Measurements from ENCODE around the gene TOR2A.
"Not testable (repeated sequence)": the region's sequence is repeated elsewhere in the genome, so short reads cannot be mapped to it uniquely, and the experiment has no call there.

Gene TOR2A

DNA sequence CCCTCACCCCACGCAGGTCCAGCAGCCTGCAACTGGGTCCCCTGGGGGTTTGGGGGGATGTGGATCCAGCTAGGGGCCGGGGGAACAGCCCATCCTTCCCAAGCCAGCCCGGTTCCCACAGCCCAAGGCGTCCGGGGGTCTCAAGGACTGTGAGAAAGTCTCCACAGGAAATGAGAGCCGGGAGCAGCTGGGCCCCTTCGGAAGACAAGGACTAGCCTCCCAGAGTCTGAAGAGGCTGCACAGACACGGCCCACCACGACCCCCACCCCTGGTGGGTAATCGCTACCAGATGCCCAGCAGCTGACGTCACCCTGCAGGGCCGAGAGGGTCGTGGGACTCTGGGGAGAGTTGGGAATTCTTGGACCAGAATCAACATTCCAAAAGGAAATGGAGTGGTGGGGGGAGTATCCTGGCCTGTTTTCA is 32.8 kb upstream of the TOR2A start:
- DNase-seq: no peak

DNA sequence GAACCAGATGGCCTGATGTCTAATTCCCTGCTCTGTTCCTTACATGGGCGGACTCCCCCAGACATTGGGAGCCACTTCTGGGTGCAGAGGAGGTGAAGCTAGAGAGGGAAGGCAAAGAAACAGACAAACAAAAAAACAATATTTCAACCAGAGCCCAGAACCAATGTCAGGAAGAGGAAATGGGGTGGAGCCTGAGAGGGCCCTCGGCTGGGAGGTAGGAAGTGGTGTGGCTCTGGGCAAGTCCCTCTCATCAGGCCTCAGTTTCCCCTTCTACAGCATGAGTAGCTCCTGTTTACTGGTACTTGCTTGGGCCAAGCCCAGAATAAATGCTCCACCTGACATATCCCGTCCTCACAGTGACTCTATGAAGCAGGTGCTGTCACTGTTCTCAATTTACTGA is 32.3 kb upstream of the TOR2A start:
- no peak for DNase-seq

DNA sequence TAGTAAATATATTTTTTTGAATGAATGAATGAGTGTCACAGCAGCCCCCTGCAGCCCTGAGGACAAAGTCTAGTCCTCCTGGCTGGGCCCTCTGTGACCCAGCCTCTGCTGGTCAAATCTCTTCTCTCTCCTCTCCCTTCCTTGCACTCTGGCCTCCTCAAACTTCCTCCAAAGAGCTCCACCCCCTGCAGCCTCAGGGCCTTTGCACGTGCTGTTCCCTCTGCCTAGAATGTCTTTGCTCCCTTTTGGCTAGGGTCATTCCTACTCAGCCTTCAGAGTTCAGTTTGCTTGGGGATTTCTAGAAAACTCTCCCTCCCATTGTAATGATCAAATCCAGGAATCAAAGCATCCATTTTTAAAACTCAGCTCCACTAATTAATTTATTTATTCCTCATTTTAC is 30.3 kb upstream of the TOR2A start:
- DNase-seq: no peak

DNA sequence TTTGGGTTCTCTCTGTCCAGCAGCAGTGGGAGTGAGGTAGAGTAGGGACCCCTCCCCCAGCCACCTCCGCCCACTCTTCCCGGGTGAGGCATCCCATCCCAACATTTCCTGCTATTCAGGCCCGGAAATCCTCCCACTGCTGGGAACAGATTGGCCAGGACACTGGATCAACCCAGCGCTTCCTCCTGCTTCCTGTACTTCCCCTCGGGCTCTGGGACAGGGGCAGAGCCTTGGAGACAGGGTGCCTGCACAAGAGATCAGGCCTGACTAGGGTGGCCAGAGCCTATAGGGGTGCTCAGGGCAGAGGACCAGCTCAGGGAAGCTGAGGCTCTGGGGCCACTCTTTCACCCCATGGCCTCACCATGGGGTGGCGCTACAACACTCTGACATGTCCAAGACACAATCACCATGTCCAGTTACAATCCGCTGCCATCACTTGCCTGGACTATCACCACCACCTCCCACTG is 28.9 kb upstream of the TOR2A start:
- DNase-seq: peak; percentile 70

DNA sequence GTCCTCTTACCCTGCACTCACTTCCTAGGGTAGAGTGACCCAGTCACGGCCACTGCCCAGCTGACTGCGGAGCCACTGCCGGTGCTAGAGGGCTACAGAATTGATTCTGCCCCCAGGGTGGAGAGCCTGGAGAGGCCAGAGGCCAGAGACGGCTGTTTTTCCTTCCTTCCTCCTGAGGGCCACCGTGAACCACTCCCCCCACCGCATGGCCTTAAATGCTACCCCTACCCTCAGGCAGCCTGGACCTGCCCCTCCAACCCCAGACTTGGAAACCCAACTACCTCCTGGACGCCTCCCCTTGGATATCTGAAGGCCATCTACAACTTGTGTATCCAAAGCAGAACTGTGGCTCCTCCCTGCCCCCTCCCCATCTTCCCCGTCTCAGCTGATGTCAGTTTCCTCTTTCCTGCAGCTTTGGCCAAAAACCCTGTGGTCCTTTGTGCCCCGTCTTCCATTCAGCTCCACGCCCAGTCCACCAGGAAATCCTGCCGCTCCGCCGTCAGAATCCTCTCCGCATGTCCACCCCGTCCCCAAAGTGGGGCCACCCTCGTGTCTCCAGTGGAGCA is 27.1 kb upstream of the TOR2A start:
- DNase-seq: peak; percentile 34

DNA sequence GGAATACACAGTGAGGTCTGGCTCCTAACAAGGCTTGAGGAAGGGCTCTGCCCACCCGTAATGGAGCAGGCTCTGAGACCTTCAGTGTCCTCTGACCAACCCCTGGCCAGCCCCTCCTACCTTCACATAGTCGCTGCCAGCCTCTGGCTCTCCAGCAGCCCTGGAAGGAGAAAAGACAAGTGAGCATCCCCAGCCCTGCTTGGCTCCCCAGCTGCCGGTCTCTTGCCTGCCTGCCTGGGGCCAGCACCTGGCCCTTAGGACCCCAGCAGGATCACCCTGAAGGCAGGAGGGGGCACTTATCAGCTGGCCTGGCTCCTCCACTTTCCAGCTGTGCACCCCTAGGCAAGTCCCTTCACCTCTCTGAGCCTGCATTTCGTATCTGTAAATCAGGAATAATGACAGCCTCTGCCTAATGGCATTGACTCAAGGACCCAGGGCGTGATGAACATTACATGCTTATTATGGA is 26.4 kb upstream of the TOR2A start:
- no peak for DNase-seq

DNA sequence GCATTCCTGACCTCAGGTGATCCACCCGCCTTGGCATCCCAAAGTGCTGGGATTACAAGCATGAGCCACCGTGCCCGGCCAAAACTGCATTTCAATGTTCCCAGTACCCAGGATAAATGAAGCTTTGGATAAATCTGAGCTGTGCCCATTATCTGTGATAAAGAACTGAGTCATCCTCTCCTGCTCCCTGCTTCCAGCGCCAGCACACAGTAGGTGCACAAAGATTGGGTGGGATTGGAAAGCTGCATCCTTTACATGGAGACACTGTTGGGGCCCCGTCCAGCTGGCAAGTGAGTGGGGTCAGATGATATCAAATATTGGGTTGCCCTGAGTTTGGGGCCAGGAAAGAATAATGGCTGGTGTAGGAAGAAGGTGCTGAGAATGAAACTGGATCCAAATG is 26.0 kb upstream of the TOR2A start:
- DNase-seq: no peak

DNA sequence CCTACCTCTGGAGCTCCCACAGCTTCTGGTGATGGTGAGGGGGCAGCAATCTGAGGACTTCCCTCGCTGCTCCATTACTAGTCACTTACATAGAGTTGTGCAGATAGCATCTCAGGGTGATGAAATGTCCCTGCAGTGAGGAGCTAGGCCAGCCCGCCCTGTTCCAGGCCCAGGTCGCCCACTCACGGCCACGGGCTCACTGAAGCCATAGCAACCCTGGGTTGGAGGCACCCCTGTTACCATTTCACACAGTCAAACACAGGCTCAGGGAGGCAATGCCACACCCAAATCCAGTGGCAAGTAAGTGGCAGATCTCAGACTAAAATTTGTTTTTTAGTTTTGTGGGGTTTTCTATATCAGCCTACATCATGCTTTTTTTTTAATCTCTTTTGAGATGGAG is 23.7 kb upstream of the TOR2A start:
- DNase-seq: peak; percentile 63

DNA sequence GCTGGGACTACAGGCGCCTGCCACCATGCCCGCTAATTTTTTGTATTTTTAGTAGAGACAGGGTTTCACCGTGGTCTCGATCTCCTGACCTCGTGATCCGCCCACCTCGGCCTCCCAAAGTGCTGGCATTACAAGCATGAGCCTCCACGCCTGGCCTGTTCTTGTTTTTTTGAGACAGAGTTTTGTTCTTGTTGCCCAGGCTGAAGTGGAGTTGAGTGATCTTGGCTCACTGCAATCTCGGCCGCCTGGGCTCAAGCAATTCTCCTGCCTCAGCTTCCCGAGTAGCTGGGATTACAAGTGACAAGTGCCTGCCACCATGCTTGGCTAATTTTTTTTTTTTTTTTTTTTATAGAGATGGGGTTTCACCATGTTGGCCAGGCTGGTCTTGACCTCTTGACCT is 21.7 kb upstream of the TOR2A start:
- DNase-seq: not testable (repeated sequence)

DNA sequence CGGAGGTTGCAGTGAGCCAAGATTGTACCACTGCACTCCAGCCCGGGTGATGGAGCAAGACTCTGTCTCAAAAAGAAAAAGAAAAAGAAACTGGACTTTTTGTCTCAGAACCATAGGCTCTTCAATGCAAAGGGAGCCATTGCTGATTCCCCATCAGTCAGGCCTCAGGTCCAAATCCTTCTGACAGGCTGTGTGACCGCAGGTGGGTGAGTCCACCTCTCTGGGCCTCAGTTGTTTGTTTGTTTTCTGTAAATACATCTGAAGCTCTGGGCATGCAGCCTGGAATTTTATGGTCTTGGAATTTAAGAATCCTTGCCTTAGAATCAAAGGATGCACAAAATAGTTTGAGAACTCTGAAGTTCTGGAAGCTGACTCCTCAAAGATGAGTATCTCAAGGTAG is 21.1 kb upstream of the TOR2A start:
- no peak for DNase-seq

DNA sequence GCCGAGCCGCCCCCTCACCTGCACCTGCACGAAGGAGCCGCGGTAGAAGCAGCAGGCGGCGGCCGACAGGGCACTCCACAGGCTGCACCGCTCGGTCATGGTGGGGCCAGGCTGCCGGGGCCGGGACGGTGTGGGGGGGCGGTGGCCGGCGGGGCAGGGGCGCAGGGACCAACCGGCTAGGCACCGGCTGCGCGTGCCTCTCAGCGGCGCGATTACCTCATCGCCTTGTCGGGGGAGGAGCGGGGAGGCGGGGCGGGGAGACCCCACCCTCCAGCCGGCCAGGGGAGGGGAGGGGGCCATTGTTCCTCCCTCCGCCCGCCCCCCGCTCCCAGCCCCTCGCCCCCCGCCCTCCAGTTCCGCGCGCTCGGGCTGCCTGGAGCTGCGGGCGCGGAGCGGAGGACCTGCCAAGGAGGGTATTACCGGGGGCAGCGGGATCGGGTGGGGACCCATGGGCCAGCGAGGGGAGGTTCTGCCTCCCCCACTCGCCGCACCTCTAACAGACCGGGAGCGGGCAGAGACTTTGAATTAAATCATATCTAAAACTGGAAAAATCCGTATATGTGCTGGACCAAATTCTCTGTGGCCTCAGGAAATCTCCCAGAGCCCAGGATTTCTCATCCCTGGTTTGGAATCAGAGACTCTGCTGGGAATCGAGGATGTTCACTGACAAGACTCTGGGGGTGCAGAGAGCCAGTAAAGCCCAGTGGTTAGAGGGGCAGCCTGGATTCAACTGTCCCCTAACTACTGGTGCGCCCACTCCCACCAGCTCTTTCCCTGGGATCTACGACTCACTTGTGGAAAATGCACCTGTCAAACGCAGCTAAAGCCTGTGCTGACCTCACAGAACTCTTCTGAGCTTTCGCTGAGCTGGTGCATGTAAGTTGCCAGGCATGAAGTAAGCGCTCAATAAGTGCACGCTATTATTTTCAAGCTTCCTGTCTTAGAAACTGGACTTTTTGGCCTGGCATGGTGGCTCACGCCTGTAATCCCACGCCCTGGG is 20.3 kb upstream of the TOR2A start:
- no peak for DNase-seq

DNA sequence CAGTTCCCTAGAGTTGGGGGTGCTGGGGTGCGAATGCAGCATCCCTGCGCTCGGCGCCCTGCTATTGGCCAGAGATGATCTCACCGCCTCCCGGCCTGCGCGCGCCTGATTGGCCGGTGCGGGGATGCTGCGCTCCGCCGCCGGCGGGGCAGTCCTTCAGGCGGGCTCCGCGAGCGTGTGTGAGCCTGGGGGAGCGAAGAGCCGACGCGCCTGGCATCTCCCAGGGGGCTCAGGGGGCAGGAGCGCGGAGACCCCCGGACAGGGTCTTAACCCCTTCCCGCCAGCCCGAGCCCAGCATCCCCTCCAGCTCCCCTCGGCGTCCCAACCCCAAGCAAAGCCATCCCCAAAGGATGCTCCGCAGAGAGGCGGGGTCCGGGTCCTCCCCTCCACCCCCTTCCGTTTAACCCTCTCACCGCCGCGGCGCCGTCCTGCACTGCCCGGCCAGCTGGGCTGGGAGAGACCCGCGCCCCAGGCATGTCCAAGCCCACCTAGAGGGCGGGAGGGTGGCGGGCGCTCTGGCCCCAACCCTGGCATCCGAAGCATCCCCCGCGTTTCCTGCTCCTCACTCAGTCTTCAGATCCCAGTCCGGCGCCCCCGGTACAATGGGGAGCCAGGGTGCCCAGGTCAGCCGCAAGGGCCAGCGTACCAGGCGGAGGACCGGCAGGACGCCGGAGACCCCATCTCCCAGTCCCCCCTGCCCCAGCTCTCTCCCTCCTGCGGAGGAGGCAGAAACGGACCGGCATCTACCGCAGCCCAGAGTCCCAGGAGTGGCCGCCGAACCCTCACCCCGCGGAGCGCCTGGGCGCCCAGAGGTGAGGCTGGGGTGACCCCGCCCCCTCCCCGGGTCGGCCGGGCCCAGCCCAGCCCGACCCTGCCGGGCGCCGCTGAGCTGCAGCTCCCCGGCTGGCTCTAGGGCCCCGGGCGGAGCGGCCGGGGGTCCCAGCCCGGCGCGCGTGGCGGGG is 19.3 kb upstream of the TOR2A start:
- no peak for DNase-seq

DNA sequence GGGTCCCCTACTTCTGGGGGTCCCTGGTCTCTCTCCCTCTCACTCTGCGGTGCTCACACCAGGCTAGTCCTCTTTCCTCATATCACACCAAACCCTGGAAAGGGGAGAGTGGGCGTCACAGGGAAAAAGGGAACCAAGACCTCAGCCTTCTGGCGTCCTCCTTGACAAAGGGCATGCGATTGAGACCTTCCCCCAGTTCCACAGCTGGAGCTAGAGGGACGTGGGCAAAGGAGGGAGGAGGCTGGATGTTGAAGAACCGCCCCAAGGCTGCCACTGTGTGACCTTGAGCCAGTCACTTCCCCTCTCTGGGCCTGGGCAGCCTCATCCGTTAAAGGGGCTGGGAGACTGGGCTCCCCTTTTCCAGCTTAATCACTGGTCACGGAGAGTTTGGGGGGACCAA is 18.5 kb upstream of the TOR2A start:
- DNase-seq: no peak

DNA sequence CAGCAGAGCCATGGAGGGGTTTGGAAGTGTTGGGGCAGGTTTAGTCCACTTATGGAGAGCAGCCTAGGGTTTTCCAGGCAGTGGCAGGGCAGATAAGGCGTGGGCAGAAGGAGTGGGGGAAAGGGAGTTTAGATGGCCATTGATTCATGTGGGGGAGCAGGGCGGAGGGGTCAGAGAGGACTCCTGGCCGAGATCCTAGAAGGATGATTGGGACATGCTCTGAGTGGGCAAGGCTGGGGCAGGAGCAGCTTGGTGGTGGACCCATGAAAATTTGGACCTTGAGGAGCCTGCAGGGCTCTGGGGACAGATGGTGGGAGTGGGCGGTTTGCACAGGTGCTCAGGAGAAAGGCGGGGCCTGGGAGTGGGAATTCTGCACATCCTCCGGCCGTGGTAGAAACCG is 18.1 kb upstream of the TOR2A start:
- no peak for DNase-seq

DNA sequence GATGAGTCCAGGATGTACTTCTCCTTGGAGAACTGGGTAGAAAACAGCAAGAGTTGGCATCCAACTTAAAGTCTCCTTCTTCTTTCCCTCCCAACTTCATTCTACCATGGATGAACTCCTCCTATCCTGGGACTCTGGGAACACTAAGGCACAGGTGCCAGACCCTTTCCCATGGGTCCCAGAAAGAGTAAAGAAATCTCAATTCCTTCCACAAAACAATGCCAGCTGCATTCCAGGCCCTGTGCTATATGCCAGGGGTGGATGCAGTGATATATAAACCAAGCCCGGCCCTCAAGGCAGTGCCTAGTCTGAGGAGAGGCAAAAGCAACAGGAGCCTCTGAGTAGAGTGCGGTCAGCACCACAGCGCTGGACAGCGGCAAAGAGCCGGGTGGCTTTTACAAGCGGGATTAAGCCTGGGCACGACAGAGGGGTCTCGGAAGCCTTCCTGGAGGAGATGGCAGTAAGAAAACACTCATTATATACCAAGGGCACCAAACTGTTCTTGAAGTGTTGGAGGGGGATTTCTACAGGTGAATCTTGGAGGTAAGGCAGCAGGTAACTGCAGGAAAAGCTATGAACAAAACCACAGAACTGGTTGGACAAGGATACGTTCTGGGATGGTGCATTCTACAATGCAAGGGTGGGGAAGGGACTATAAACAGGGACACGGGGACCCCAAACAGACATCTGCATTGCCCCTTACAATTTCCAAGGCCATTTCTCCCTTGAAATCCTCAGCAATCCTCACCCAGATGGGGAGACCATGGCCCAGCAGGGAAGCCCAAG is 16.4 kb upstream of the TOR2A start:
- peak; percentile 49 for DNase-seq

DNA sequence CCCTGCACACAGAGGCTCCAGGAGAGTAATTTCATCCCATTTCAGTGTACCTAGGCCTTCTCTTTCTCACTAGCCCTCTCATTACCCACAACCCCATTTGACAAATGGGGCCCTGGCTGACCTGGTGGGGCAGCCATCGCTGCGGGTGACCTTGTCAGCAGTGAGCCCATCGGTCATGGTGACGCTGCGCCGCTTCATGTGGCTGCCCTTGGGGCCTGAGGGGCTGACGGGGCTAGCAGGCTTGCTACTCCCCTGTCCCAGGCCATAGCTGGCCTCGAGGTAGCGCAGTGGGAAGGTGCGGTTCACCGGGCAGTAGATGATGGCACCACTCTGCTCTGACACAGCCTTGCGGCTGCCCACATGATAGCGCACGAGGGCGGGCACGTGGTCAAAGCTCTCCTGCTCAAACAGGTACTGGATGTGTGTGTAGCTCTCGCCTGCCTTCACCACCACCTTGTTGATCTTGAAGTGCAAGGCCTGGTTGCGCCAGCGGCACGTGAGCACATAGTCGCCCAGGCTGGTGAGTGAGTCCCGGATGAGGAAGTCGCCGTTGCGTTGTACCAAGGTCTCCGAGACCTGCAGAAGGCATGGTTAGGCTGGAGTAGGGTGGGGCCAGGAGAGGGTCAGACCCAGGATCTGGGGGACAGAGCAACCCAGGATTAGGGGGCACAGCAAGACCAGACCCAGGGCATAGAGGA is 14.1 kb upstream of the TOR2A start:
- no peak for DNase-seq

DNA sequence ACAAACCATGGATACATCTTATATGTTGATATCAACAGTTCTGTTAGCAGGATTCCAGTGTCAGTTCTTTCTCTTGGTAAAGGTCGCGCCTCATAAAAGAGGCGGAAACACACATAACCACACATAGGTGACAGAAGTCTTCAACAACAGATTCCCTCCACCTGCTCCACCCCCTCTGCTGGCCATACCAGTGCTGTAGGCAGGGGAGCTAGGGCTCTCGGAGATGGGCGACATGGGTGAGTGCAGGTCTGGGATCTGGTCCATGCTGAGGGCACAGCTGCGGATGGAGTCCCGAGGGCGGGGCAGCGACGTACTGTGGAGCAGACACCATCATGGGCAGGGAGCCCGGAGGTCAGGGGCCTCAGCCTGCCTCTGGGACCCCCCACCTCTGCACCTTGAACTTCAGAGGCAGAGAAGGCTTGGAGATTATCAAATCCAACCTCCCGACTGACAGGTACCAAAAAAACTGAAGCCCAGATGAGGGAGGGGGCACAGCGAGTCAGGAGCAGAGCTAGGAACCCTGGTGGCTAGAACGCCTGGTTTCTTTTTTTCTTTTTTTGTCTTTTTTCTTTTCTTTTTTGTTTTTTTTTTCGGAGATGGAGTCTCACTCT is 12.0 kb upstream of the TOR2A start:
- no peak for DNase-seq

DNA sequence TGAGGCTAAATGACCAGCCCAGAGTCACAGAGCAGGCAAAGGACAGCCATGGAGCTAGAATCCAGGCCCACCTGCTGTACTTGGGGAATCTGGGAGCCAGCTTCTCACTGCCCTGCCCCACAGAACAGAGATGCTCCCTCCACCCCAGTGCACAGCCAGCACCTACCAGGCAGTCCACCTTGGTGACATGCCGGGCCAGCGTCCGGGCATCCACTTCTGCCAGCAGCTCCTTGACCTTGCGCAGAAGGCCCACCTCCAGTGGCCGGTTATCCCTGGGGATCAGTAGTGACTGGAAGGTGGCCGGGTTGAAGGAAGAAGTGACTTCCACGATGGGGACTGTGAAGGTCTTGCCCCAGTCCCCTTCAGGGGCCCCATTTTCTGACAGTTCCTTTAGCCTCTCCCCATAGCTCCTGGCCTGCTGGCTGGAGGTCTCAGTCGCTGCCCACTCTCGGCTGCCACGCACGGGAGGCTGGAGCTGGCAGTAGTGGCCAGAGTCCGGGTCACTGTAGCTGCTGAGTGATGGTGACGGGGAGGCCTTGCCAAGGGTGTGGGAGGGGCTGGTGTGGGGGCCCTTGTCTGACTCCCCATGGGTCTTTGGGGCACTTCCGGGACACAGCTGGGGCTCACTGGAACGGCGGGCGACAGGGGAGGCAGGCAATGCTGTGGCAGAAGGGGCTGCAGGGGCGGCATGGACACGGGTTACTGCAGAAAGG is 9.5 kb upstream of the TOR2A start:
- no peak for DNase-seq

DNA sequence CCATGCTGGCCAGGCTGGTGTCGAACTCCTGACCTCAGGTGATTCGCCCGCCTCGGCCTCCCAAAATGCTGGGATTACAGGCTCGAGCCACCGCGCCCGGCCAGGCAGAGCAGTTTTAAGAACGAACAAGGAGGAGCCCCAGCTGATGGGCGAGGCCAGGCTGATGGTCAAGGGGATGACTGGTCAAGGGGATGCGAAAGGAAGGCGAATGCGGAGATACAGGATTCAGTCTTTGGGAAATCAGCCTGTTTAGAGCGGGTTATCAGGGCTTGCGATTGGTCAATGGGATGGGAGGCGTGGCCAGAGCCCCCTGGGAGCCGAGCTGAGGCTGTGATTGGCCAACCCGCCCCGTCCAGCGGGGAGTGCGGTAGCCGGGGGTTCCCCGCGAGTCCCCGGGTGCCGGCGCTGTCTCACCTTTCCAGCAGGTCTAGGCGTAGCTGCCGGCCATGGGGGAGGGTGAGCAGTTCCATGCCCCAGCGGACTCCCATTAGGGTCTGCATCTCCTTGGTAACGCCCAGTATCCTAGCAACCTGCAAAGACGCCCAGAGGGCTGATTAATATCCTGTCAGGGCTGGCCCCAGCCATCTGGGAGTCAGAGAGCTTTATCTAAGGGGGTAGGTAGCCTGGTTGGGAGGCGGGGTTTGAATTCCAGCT is 7.5 kb upstream of the TOR2A start:
- DNase-seq: peak; percentile 44

Data from hematopoietic multipotent progenitor cell treated with erythropoietin and hydrocortisone succinate and interleukin-3 and kit ligand, for 6 days (in vitro differentiated cells).